ENCODE data around the gene PTPRS. TPM values are rescaled to one million over a fixed set of nuclear protein-coding genes. Genes with fewer than 3 reads are reported as not detected.

PTPRS gene
- total and polyA plus RNA-seq, 9 of the 15 experiments (the other 6 are each of a cell fraction or from before 2014, with no cell fraction given) = 1.1 to 49.4 (median 14.1) TPM

GRCh38 chr19:5308451-5309437 is 31.9 kb downstream of the PTPRS start (continued):
- TF ChIP-seq C11orf30 (IDR thresholded peaks at IDR 0.05; ENCODE audit: low read depth) (no peak), EGR1 (conservative IDR thresholded peaks at IDR 0.05) (peak; percentile 54), ZBTB1 (CRISPR knock-in tag; IDR thresholded peaks at IDR 0.05; ENCODE audit: borderline replicate concordance, low read depth) (no peak), NBN (IDR thresholded peaks at IDR 0.05; ENCODE audit: low read depth) (0 out of 2 replicates have a peak, but pooled peaks have one; percentile 35), VEZF1 (CRISPR knock-in tag; IDR thresholded peaks at IDR 0.05) (peak; percentile 81), ZNF511 (CRISPR knock-in tag; IDR thresholded peaks at IDR 0.05) (no peak), MEIS2 (IDR thresholded peaks at IDR 0.05; ENCODE audit: partially characterized antibody) (no peak), AFF4 (CRISPR knock-in tag; IDR thresholded peaks at IDR 0.05) (no peak; the same call in 1 of the 2 replicates), DLX4 (CRISPR knock-in tag; IDR thresholded peaks at IDR 0.05) (peak; percentile 78; the same call in 1 of the 2 replicates), ZSCAN29 (IDR thresholded peaks at IDR 0.05) (peak; percentile 90), POLR3G (IDR thresholded peaks at IDR 0.05; ENCODE audit: extremely low read depth, insufficient read length, insufficient replicate concordance) (no peak), ZNF75A (CRISPR knock-in tag; IDR thresholded peaks at IDR 0.05) (no peak), ZNF140 (CRISPR knock-in tag; IDR thresholded peaks at IDR 0.05) (no peak), PPARD (CRISPR knock-in tag; IDR thresholded peaks at IDR 0.05) (no peak), CEBPG (CRISPR knock-in tag; IDR thresholded peaks at IDR 0.05) (no peak), CEBPG (tag; conservative IDR thresholded peaks at IDR 0.05 in 1 of 2, IDR thresholded peaks at IDR 0.05 in 1 of 2) (no peak), BRF2 (IDR thresholded peaks at IDR 0.05; ENCODE audit: borderline replicate concordance, insufficient read depth, insufficient read length) (no peak)

Measured in K562 (cell line).